ENCODE results near the gene ZNF217. TPM values are rescaled to one million over a fixed set of nuclear protein-coding genes. Genes with fewer than 3 reads are reported as not detected.
"Not testable (repeated sequence)": the region's sequence is repeated elsewhere in the genome, so short reads cannot be mapped to it uniquely, and the experiment has no call there.

Gene ZNF217
- total and polyA plus RNA-seq, 2 donors (not counting 3 experiments of a cell fraction or from before 2014, with no cell fraction given) = 5.8 to 31.7 TPM

- Histone ChIP-seq H3K9ac (replicated peaks; ENCODE audit: extremely low read depth, insufficient read depth, low read length) (no peak overlapping the region), H3K27me3 (ENCODE audit: control insufficient read depth in 2 of 2, insufficient read depth in 2 of 2, low read length in 2 of 2) (no peaks in the 10 kb centered on the region), H3K9me3 (replicated peaks; ENCODE audit: control insufficient read depth, insufficient read depth, low read length) (no peaks in the 10 kb centered on the region), H3K27ac (ENCODE audit: insufficient read depth, low read depth, low read length) (no peak overlapping the region), H2AFZ (ENCODE audit: low read depth, low read length) (no peak overlapping the region), H3K9me1 (replicated peaks; ENCODE audit: control insufficient read depth, extremely low read depth, insufficient read depth, low read length) (no peaks in the 10 kb centered on the region), H4K20me1 (replicated peaks; ENCODE audit: control insufficient read depth, extremely low read depth, insufficient read depth, low read length) (no peaks in the 10 kb centered on the region), H3K79me2 (ENCODE audit: control insufficient read depth, insufficient read depth, low read length) (no peaks in the 10 kb centered on the region), H3K4me3 (replicated peaks in 1 of 3; ENCODE audit: insufficient read depth in 1 of 3, low read depth in 1 of 3, low read length in 3 of 3) (no peak overlapping the region), H3K36me3 (ENCODE audit: control insufficient read depth in 2 of 2, extremely low read depth in 1 of 2, insufficient read depth in 2 of 2, low read length in 2 of 2) (no peaks in the 10 kb centered on the region), H3K4me2 (ENCODE audit: insufficient read depth, low read length) (no peak overlapping the region), H3K4me1 (ENCODE audit: control insufficient read depth, extremely low read depth, insufficient read depth, low read length) (peaks cover 26% of the 10 kb centered on the region)
- TF ChIP-seq FOS (IDR thresholded peaks at IDR 0.05; ENCODE audit: borderline replicate concordance, insufficient read depth, low read length) (no peak), MAX (IDR thresholded peaks at IDR 0.05; ENCODE audit: insufficient read depth, insufficient read length) (no peak), MYC (IDR thresholded peaks at IDR 0.05; ENCODE audit: low read depth, low read length) (no peak), JUN (IDR thresholded peaks at IDR 0.05; ENCODE audit: borderline replicate concordance, insufficient read depth, insufficient read length, low read depth) (no peak), CTCF (IDR thresholded peaks at IDR 0.05; ENCODE audit: extremely low read depth in 1 of 2, insufficient read depth in 1 of 2, low read depth in 1 of 2, low read length in 2 of 2) (no peak), POLR2A (IDR thresholded peaks at IDR 0.05; ENCODE audit: low read depth, low read length) (no peak), EZH2 (IDR thresholded peaks at IDR 0.05; ENCODE audit: borderline replicate concordance, low read depth, low read length, severe bottlenecking) (no peak), POLR2AphosphoS5 (IDR thresholded peaks at IDR 0.05; ENCODE audit: insufficient read depth, low read depth, low read length) (no peak), GATA2 (IDR thresholded peaks at IDR 0.05; ENCODE audit: insufficient read depth, insufficient read length, low read depth, low read length) (no peak)
- no TSS peak for BruUV-seq (replicated peaks)
- CTCF ChIA-PET = interaction anchor here (1.1 kb wide), 1 partner anchor 10 kb away, joined by 3 read pairs; no protein-coding TSS in a partner anchor
- POLR2A ChIA-PET = interaction anchor here (0.7 kb wide), 1 partner anchor 272 kb away, joined by 4 read pairs; no protein-coding TSS in a partner anchor
- DNase-seq (ENCODE audit: low read depth, low spot score) (no peak), FAIRE-seq (no peak)
- intact Hi-C loops (cut with micrococcal nuclease) (loop anchor here (10.0 kb wide), 1 partner anchor 1131 kb away; no protein-coding TSS in a partner anchor), dilution Hi-C loops (cut with MboI; ENCODE audit: extremely low pct_ligation_motif_present, low sequenced_read_pairs) (no loop called here)
Observed at GRCh38 chr20:53625311-53626129, 31.9 kb upstream of the ZNF217 start.

- dilution Hi-C loops (cut with MboI; ENCODE audit: extremely low pct_ligation_motif_present, low sequenced_read_pairs); H3K79me2 ChIP-seq (ENCODE audit: control insufficient read depth, insufficient read depth, low read length); H3K36me3 ChIP-seq (ENCODE audit: control insufficient read depth in 2 of 2, extremely low read depth in 1 of 2, insufficient read depth in 2 of 2, low read length in 2 of 2); H3K9me3 ChIP-seq (replicated peaks; ENCODE audit: control insufficient read depth, insufficient read depth, low read length); H3K9ac ChIP-seq (replicated peaks; ENCODE audit: extremely low read depth, insufficient read depth, low read length); H3K27ac ChIP-seq (ENCODE audit: insufficient read depth, low read depth, low read length); H2AFZ ChIP-seq (ENCODE audit: low read depth, low read length); BruUV-seq (replicated peaks); H3K27me3 ChIP-seq (ENCODE audit: control insufficient read depth in 2 of 2, insufficient read depth in 2 of 2, low read length in 2 of 2); POLR2A ChIA-PET; H4K20me1 ChIP-seq (replicated peaks; ENCODE audit: control insufficient read depth, extremely low read depth, insufficient read depth, low read length); H3K9me1 ChIP-seq (replicated peaks; ENCODE audit: control insufficient read depth, extremely low read depth, insufficient read depth, low read length); FAIRE-seq; H3K4me3 ChIP-seq (replicated peaks in 1 of 3; ENCODE audit: insufficient read depth in 1 of 3, low read depth in 1 of 3, low read length in 3 of 3); DNase-seq (ENCODE audit: low read depth, low spot score); H3K4me2 ChIP-seq (ENCODE audit: insufficient read depth, low read length): not testable (repeated sequence)
- intact Hi-C loops (cut with micrococcal nuclease) = loop anchor here (5.0 to 10.0 kb wide), 3 partner anchors 37 to 1130 kb away; no protein-coding TSS in a partner anchor
- peaks cover 26% of the 10 kb centered on the region for H3K4me1 ChIP-seq (ENCODE audit: control insufficient read depth, extremely low read depth, insufficient read depth, low read length)
- CTCF ChIA-PET = interaction anchor here (0.7 to 1.1 kb wide), 2 partner anchors 9 to 163 kb away, joined by 3 read pairs; no protein-coding TSS in a partner anchor
Observed at GRCh38 chr20:53624927-53625250, 31.2 kb upstream of the ZNF217 start.

All from endothelial cell of umbilical vein (primary cell).